Prostate gland (tissue), 2 donors: ENCODE results near the gene PAQR7. TPM values are rescaled to one million over a fixed set of nuclear protein-coding genes. Genes with fewer than 3 reads are reported as not detected.

Experiments
- DNase-seq: peaks from one replicate; pipeline ENCODE4 v3.0.0-alpha.2; 2019; ENCODE audit warnings: low spot score
- H3K27ac ChIP-seq, 2 donors: fragments of 200-600 bp; sonication (generic); 2 replicates each; pipeline ENCODE4 v1.5.1; 2017 to 2019
- H3K27me3 ChIP-seq: fragments of 200-600 bp; sonication (generic); replicated peaks from 2 replicates; pipeline ENCODE4 v1.5.1; 2019; ENCODE audit not compliant: insufficient read depth
- H3K36me3 ChIP-seq, 2 donors: fragments of 200-600 bp; sonication (generic); 1 replicate in 1 of 2; 2 replicates in 1 of 2; pipeline versions ENCODE4 v1.5.1 to v1.8.1; 2017 to 2019
- H3K4me1 ChIP-seq: fragments of 200-600 bp; sonication (generic); replicated peaks from 2 replicates; pipeline ENCODE4 v1.5.1; 2019
- H3K4me3 ChIP-seq, 2 donors: fragments of 200-600 bp; sonication (generic); 2 replicates each; pipeline ENCODE4 v1.5.1; 2017 to 2019
- H3K9me3 ChIP-seq: fragments of 200-600 bp; sonication (generic); 2 replicates; pipeline ENCODE4 v1.5.1; 2017
- POLR2A ChIP-seq: fragments of 450-650 bp; IDR thresholded peaks from one replicate; pipeline ENCODE4 v1.6.1; 2016; ENCODE audit warnings: antibody characterized with exemption, mild to moderate bottlenecking
- POLR2AphosphoS5 ChIP-seq: sonication (generic); formaldehyde crosslinking; IDR thresholded peaks from one replicate; pipeline ENCODE4 v1.6.1; 2017; ENCODE audit warnings: antibody characterized with exemption
- WGBS: methylation state at CpG from one replicate; pipeline ENCODE4 v1.1.5; 2018; 5-methylcytosine and 5-hydroxymethylcytosine counted together
- intact Hi-C: fragments of 100-400 bp; cut with DNase I; formaldehyde crosslinking; loops from one replicate; pipeline ENCODE4 v1.14.2; 2022
- total RNA-seq, 2 donors: library from RNA; depleted of rRNA; stranded (reverse); fragments of >200 nt; gene quantifications; one replicate each; pipeline ENCODE4 v1.1.0, GENCODE V29; 2016
- TF ChIP-seq, protein P1 (sequence below), 4 experiments: fragments of 200-600 bp in 2 of 4; fragments of 450-650 bp in 2 of 4; sonication (generic) in 2 of 4; IDR thresholded peaks; 1 replicate in 3 of 4; 2 replicates in 1 of 4; pipeline ENCODE4 v1.5.1; 2016 to 2019; ENCODE audit warnings: antibody characterized with exemption in 4 of 4, mild to moderate bottlenecking in 2 of 4, moderate library complexity in 2 of 4

Gene PAQR7, protein sequence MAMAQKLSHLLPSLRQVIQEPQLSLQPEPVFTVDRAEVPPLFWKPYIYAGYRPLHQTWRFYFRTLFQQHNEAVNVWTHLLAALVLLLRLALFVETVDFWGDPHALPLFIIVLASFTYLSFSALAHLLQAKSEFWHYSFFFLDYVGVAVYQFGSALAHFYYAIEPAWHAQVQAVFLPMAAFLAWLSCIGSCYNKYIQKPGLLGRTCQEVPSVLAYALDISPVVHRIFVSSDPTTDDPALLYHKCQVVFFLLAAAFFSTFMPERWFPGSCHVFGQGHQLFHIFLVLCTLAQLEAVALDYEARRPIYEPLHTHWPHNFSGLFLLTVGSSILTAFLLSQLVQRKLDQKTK
- total RNA-seq, result 10 to 100 TPM in 1 of 2 donors, 1 to 10 TPM in 1; 7.8 to 74.0 TPM

- 0% methylated on average over 59 of the region's 75 CpGs for WGBS
- peak; percentile 70 for DNase-seq
- TF ChIP-seq, protein P1, sequence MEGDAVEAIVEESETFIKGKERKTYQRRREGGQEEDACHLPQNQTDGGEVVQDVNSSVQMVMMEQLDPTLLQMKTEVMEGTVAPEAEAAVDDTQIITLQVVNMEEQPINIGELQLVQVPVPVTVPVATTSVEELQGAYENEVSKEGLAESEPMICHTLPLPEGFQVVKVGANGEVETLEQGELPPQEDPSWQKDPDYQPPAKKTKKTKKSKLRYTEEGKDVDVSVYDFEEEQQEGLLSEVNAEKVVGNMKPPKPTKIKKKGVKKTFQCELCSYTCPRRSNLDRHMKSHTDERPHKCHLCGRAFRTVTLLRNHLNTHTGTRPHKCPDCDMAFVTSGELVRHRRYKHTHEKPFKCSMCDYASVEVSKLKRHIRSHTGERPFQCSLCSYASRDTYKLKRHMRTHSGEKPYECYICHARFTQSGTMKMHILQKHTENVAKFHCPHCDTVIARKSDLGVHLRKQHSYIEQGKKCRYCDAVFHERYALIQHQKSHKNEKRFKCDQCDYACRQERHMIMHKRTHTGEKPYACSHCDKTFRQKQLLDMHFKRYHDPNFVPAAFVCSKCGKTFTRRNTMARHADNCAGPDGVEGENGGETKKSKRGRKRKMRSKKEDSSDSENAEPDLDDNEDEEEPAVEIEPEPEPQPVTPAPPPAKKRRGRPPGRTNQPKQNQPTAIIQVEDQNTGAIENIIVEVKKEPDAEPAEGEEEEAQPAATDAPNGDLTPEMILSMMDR (IDR thresholded peaks at IDR 0.05), result peak in 1 of 4 experiments; percentile 4
- no peak for TF ChIP-seq POLR2AphosphoS5
- TF ChIP-seq POLR2A, result peak; percentile 38
- no peaks in the 10 kb centered on the region for H3K9me3 ChIP-seq
- peaks cover 10% of the 10 kb centered on the region for H3K4me1 ChIP-seq
- H3K36me3 ChIP-seq, result no peaks in the 10 kb centered on the region
- peak within 1 kb of the TSS; percentile 81 to 86 for H3K27ac ChIP-seq
- peak within 1 kb of the TSS; percentile 53 to 59 for H3K4me3 ChIP-seq
- H3K27me3 ChIP-seq, result no peaks in the 10 kb centered on the region
- intact Hi-C loops, result no loop called here
Observed at GRCh38 chr1:25875154-25875855, at the start of gene PAQR7. PAQR7 (minus strand) TSS chr1:25875708; CDS start chr1:25863839, 11,869 bp downstream.

DNA sequence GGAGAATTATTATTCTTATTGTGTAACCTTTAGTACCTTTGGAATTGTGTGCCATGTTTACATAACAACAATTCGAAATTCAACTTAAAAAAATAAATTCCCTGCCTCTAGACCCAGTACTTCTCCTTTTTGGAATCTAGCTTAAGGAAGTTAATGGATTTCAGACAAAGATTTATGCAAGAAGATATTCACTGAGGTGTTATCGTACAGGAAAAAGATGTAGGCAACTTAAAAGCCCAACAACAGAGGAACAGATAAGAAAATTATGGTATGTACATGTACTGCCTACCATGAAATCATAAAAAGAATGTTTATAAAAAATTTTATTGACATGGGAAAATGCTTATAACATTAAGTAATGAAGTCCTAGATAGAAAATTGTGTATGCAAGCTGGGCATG, 48.9 kb upstream of the PAQR7 start:
- Histone ChIP-seq H3K27me3 (no peaks in the 10 kb centered on the region), H3K27ac (no peak overlapping the region), H3K9me3 (no peaks in the 10 kb centered on the region), H3K36me3 (no peaks in the 10 kb centered on the region), H3K4me3 (no peak overlapping the region), H3K4me1 (no peaks in the 10 kb centered on the region)
- 58% methylated on average over 2 of the region's 2 CpGs for WGBS
- DNase-seq, result no peak
- intact Hi-C loops, result no loop called here
- TF ChIP-seq, protein P1 (IDR thresholded peaks at IDR 0.05), result no peak
- no peak for TF ChIP-seq POLR2AphosphoS5
- no peak for TF ChIP-seq POLR2A

- Histone ChIP-seq H3K27ac (peak overlapping the region; percentile 25 to 36), H3K4me1 (no peaks in the 10 kb centered on the region), H3K36me3 (no peaks in the 10 kb centered on the region), H3K9me3 (no peaks in the 10 kb centered on the region), H3K27me3 (no peaks in the 10 kb centered on the region), H3K4me3 (peak overlapping the region; percentile 31 to 48)
- intact Hi-C loops, result no loop called here
- TF ChIP-seq POLR2AphosphoS5 (no peak), POLR2A (no peak)
- TF ChIP-seq, protein P1 (IDR thresholded peaks at IDR 0.05), result no peak
- DNase-seq, result peak; percentile 5
- WGBS, result 2% methylated on average over 32 of the region's 32 CpGs
Observed at GRCh38 chr1:25922971-25923552, 47.6 kb upstream of the PAQR7 start.

DNA sequence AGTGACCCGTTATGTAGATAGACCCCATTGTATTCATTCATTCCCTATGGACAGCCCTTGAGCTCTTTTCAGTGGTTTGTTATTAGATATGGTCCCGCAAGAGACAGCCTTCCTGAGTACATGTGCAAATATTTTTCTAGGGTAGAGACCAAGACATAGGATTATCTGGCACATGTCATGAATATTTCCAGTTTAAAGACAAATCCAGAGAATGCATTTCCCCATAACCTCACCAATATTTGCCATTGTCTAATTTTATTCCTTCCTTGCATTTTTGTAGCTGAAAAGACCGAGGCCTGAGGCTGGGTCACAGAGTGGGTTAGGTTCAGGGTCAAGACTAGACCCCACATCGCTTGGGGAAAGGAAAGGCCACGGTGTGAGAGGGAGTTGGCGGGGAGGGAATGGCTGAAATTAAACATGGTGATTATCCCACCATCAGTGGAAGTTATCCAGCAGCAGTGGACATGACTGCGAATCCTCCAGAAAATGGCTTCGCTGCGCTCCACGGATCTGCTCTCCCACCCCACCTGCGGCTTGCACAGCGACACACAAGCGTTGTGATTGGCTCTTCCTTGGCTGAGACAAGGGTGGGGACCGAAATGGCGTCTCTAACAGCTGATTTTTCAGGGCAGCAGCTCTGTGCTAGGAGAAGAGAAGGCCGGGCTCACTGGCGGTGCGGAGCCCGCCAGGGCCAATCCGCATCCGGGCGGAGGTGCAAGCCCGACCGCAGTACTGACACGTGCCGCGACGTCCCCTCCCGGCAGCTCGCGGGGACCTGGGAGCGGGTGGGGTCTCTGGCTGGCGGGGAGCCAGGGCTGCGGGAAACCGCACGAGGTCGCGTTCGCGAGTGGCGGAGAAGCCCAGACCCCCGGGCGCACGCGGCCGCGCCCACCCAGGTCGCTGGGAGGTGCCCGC, 46.8 kb upstream of the PAQR7 start:
- H3K9me3 ChIP-seq, result no peaks in the 10 kb centered on the region
- WGBS, result 8% methylated on average over 49 of the region's 49 CpGs
- no peak for DNase-seq
- peak overlapping the region; percentile 25 to 36 for H3K27ac ChIP-seq
- peak overlapping the region; percentile 31 to 48 for H3K4me3 ChIP-seq
- H3K27me3 ChIP-seq, result no peaks in the 10 kb centered on the region
- intact Hi-C loops, result no loop called here
- no peaks in the 10 kb centered on the region for H3K4me1 ChIP-seq
- TF ChIP-seq POLR2AphosphoS5, result no peak
- no peak for TF ChIP-seq POLR2A
- TF ChIP-seq, protein P1 (IDR thresholded peaks at IDR 0.05), result no peak
- no peaks in the 10 kb centered on the region for H3K36me3 ChIP-seq
